H1 (cell line): ENCODE data around the gene SRRM4.

Experiments
- CTCF ChIP-seq, 3 experiments: IDR thresholded peaks; 1 replicate in 2 of 3; 2 replicates in 1 of 3; pipeline versions ENCODE4 v1.5.1 to v1.6.1; 2011; ENCODE audit warnings: low read length in 3 of 3, mild to moderate bottlenecking in 3 of 3, inconsistent platforms in 2 of 3, low read depth in 1 of 3, moderate library complexity in 1 of 3; ENCODE audit not compliant: insufficient read depth in 1 of 3; ENCODE audit errors: control extremely low read depth in 1 of 3
- POLR2A ChIP-seq, 2 experiments: IDR thresholded peaks; 1 replicate in 1 of 2; 2 replicates in 1 of 2; pipeline ENCODE4 v1.6.1; 2011; ENCODE audit warnings: low read depth in 2 of 2, low read length in 2 of 2, mild to moderate bottlenecking in 2 of 2; ENCODE audit errors: control extremely low read depth in 1 of 2
- SP1 ChIP-seq: IDR thresholded peaks from 2 replicates; pipeline ENCODE4 v1.6.1; 2011; ENCODE audit warnings: low read depth, low read length
- TF ChIP-seq, protein P1 (sequence below): IDR thresholded peaks from 2 replicates; pipeline ENCODE4 v1.6.1; 2012; ENCODE audit warnings: inconsistent platforms

GRCh38 chr12:119114294-119114693 lies 133.0 kb downstream of the SRRM4 start:
- no peak for TF ChIP-seq CTCF (IDR thresholded peaks at IDR 0.05; ENCODE audit: control extremely low read depth in 1 of 3, insufficient read depth in 1 of 3, low read depth in 1 of 3, low read length in 3 of 3)
- TF ChIP-seq POLR2A (IDR thresholded peaks at IDR 0.05; ENCODE audit: control extremely low read depth in 1 of 2, low read depth in 2 of 2, low read length in 2 of 2), result no peak
- TF ChIP-seq SP1, result no peak
- TF ChIP-seq, protein P1, sequence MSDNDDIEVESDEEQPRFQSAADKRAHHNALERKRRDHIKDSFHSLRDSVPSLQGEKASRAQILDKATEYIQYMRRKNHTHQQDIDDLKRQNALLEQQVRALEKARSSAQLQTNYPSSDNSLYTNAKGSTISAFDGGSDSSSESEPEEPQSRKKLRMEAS, result no peak
